B cell (primary cell): ENCODE data around the gene ID1. TPM values are rescaled to one million over a fixed set of nuclear protein-coding genes. Genes with fewer than 3 reads are reported as not detected.
A peak's percentile ranks its signal among the peaks of the same experiment; 100 is the strongest.
"Not testable (repeated sequence)": the region's sequence is repeated elsewhere in the genome, so short reads cannot be mapped to it uniquely, and the experiment has no call there.

Source experiments
- ATAC-seq: fragments of 200-7000 bp; cut with Tn5 transposase; one replicate; pipeline ENCODE4 v1.10.0; 2021; ENCODE audit warnings: low read depth, mild to moderate bottlenecking, moderate number of reproducible peaks, moderate library complexity
- CTCF ChIA-PET: fragments of 350-600 bp; sonication (Branson Sonifier 250); formaldehyde crosslinking; loops from one replicate; lab custom pipeline; 2021; ENCODE audit warnings: antibody characterized with exemption, inconsistent platforms; lab: Charles Lee
- POLR2A ChIA-PET: fragments of 350-600 bp; sonication (Branson Sonifier 250); formaldehyde crosslinking; loops from one replicate; lab custom pipeline; 2021; ENCODE audit warnings: antibody characterized with exemption; lab: Charles Lee
- DNase-seq: peaks from one replicate; pipeline ENCODE4 v3.0.0; 2013
- H2AFZ ChIP-seq: 2 replicates; pipeline ENCODE4 v1.6.1; 2012; ENCODE audit warnings: mild to moderate bottlenecking, low read depth, low read length; ENCODE audit not compliant: insufficient read depth, poor library complexity, severe bottlenecking
- H3K27ac ChIP-seq, 2 donors: 1 replicate in 1 of 2; 2 replicates in 1 of 2; pipeline ENCODE4 v1.5.1; 2012 to 2013; ENCODE audit warnings: low read length in 2 of 2, mild to moderate bottlenecking in 2 of 2, moderate library complexity in 1 of 2
- H3K27me3 ChIP-seq, 4 experiments: fragments of 200-600 bp in 1 of 4; sonication (generic) in 1 of 4; replicated peaks in 1 of 4; 1 replicate in 2 of 4; 2 replicates in 2 of 4; pipeline versions ENCODE4 v1.6.1 to v1.7.0; 2013 to 2016; ENCODE audit warnings: low read length in 3 of 4, mild to moderate bottlenecking in 2 of 4, mixed read lengths in 1 of 4, moderate library complexity in 1 of 4; ENCODE audit not compliant: insufficient read depth in 4 of 4, control insufficient read depth in 3 of 4; ENCODE audit errors: control extremely low read depth in 1 of 4
- H3K36me3 ChIP-seq, 2 experiments: replicated peaks in 1 of 2; 1 replicate in 1 of 2; 2 replicates in 1 of 2; pipeline versions ENCODE4 v1.6.1 to v1.7.1; 2013; ENCODE audit warnings: low read length in 1 of 2; ENCODE audit not compliant: insufficient read depth in 2 of 2, control insufficient read depth in 1 of 2; ENCODE audit errors: control extremely low read depth in 1 of 2, extremely low read depth in 1 of 2
- H3K4me1 ChIP-seq, 2 donors: fragments of 200-600 bp in 1 of 2; sonication (generic) in 1 of 2; 1 replicate in 1 of 2; 2 replicates in 1 of 2; pipeline versions ENCODE4 v1.5.1 to v1.6.1; 2013 to 2017; ENCODE audit warnings: low read length in 2 of 2; ENCODE audit not compliant: control insufficient read depth in 2 of 2, insufficient read depth in 2 of 2
- H3K4me2 ChIP-seq: replicated peaks from 2 replicates; pipeline ENCODE3; 2012; ENCODE audit warnings: mild to moderate bottlenecking, low read depth, low read length; ENCODE audit not compliant: poor library complexity, severe bottlenecking
- H3K4me3 ChIP-seq, 5 experiments: fragments of 200-600 bp in 1 of 5; sonication (generic) in 1 of 5; 1 replicate in 3 of 5; 2 replicates in 2 of 5; pipeline versions ENCODE4 v1.5.1 to v1.7.0; 2011 to 2016; ENCODE audit warnings: low read length in 4 of 5, mild to moderate bottlenecking in 4 of 5, low read depth in 2 of 5, control low read depth in 1 of 5, moderate library complexity in 1 of 5; ENCODE audit not compliant: insufficient read depth in 1 of 5; ENCODE audit errors: control extremely low read depth in 1 of 5, extremely low read depth in 1 of 5
- H3K79me2 ChIP-seq: fragments of 200-600 bp; sonication (generic); one replicate; pipeline ENCODE4 v1.6.0; 2016; ENCODE audit warnings: low read length; ENCODE audit not compliant: control insufficient read depth, insufficient read depth
- H3K9ac ChIP-seq: fragments of 200-600 bp; sonication (generic); 2 replicates; pipeline ENCODE4 v1.6.1; 2017; ENCODE audit warnings: mild to moderate bottlenecking, low read length, moderate library complexity
- H3K9me3 ChIP-seq, 3 donors: one replicate each; pipeline versions ENCODE4 v1.6.1 to v1.7.1; 2013; ENCODE audit warnings: low read length in 2 of 3; ENCODE audit not compliant: control insufficient read depth in 2 of 3, insufficient read depth in 1 of 3; ENCODE audit errors: control extremely low read depth in 1 of 3
- H4K20me1 ChIP-seq: 2 replicates; pipeline ENCODE4 v1.6.0; 2012; ENCODE audit warnings: mild to moderate bottlenecking, low read length; ENCODE audit not compliant: insufficient read depth, control insufficient read depth, poor library complexity, severe bottlenecking
- H3K27ac Mint-ChIP-seq: one replicate; pipeline ENCODE4 v1.8.0; 2021; ENCODE audit warnings: mixed read lengths
- H3K27me3 Mint-ChIP-seq: one replicate; pipeline ENCODE4 v1.8.0; 2021; ENCODE audit warnings: mixed read lengths
- H3K4me1 Mint-ChIP-seq: one replicate; pipeline ENCODE4 v1.8.0; 2021; ENCODE audit warnings: mixed read lengths
- H3K4me3 Mint-ChIP-seq: one replicate; pipeline ENCODE4 v1.8.0; 2021; ENCODE audit warnings: mixed read lengths
- H3K9me3 Mint-ChIP-seq: one replicate; pipeline ENCODE4 v1.8.0; 2022; ENCODE audit warnings: mixed read lengths; ENCODE audit not compliant: insufficient read depth
- EZH2 ChIP-seq: IDR thresholded peaks from 2 replicates; pipeline ENCODE4 v1.6.1; 2012; ENCODE audit warnings: borderline replicate concordance, low read depth, mild to moderate bottlenecking, moderate library complexity, low read length; ENCODE audit not compliant: insufficient read depth, poor library complexity, severe bottlenecking
- WGBS: methylation state at CpG from one replicate; pipeline ENCODE4 v1.1.5; 2013; ENCODE audit warnings: missing lambda C conversion rate; ENCODE audit not compliant: insufficient coverage; 5-methylcytosine and 5-hydroxymethylcytosine counted together
- intact Hi-C: fragments of 100-400 bp; cut with micrococcal nuclease; formaldehyde crosslinking; loops from one replicate; pipeline ENCODE4 v1.10.0; 2022
- polyA plus RNA-seq: library from polyadenylated mRNA; depleted of rRNA; stranded (reverse); fragments of >200 nt; gene quantifications from 2 replicates; pipeline ENCODE4 v1.2.3, GENCODE V29; 2012
- total RNA-seq, 2 donors: library from RNA; stranded (reverse); fragments of 120-200 nt in 1 of 2; gene quantifications; 1 replicate in 1 of 2; 2 replicates in 1 of 2; pipeline versions ENCODE4 v1.2.3 to v1.2.4, GENCODE V29; 2013 to 2022
- TF ChIP-seq, protein P1 (sequence below): fragments of 200-600 bp; IDR thresholded peaks from one replicate; pipeline ENCODE4 v1.8.0; 2022; ENCODE audit warnings: antibody characterized with exemption, mild to moderate bottlenecking

Gene ID1
- total and polyA plus RNA-seq, 2 donors (not counting 1 experiment from before 2014, with no cell fraction given): 4.4 to 68.2 TPM

DNA sequence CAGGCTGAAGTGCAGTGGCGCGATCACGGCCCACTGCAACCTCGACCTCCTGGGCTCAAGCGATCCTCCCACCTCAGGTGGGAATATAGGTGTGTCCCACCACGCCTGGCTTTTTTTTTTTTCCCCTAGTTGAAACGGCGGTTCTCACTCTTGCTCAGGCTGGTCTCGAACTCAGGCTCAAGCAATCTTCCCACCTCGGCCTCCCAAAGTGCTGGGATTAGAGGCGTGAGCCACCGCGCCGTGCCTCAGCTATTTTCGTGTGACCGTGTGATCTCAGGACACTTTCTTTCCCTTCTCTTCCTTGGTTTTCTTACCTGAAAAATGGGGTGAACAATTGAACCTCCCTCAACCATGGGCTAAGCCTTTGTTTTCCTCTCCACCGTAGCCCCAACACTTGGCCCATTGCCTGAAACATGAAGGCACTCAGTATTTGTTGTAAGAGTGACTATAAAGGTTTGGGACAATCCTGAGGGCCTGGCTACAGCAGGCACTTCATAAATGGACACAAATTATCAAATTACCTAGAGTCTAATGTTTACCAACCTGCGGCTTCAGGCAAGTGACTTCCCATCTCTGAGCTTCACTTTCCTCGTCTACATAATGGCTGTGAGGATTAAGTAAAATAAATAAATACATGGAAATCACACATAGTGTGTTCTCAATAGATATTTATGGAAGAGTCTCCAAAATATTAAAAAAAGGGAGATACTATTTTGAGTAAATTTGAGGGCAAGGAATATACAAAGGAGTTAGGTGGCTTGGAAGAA, 31.4 kb upstream of the ID1 start:
- POLR2A ChIA-PET: interaction anchor here (0.7 to 2.0 kb wide), 5 partner anchors 31 to 616 kb away, joined by 3 to 11 read pairs (median 3); partner anchors contain the start of genes BCL2L1 and ID1
- H2AFZ ChIP-seq: peak overlapping the region; percentile 85

DNA sequence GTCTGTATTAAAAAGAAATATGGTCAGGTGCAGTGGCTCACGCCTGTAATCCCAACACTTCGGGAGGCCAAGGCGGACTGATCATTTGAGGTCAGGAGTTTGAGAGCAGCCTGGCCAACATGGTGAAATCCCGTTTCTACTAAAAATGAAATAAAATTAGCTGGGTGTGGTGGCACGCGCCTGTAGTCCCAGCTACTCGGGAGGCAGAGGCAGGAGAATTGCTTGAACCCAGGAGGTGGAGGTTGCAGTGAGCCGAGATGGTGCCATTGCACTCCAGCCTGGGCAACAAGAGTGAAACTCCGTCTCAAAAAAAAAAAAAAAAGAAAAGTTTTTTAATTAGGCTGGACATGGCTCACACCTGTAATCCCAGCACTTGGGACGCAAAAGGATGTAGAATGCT, 30.1 kb upstream of the ID1 start:
- H3K9me3 ChIP-seq, H3K36me3 ChIP-seq, H3K27ac Mint-ChIP-seq, H3K79me2 ChIP-seq, H4K20me1 ChIP-seq, ATAC-seq, H3K27me3 ChIP-seq, H3K9me3 Mint-ChIP-seq, H3K4me2 ChIP-seq, H3K27me3 Mint-ChIP-seq, H2AFZ ChIP-seq, H3K4me3 ChIP-seq, intact Hi-C loops, H3K4me3 Mint-ChIP-seq, H3K9ac ChIP-seq, DNase-seq, POLR2A ChIA-PET, H3K27ac ChIP-seq: not testable (repeated sequence)
- H3K4me1 Mint-ChIP-seq: peaks cover 19% of the 10 kb centered on the region
- 93% methylated on average over 8 of the region's 10 CpGs for WGBS
- CTCF ChIA-PET: interaction anchor here (2.2 to 11.5 kb wide), 5 partner anchors 13 to 86 kb away, joined by 7 to 327 read pairs (median 22); partner anchors contain the start of gene ID1
- H3K4me1 ChIP-seq: peaks cover 10 to 18% of the 10 kb centered on the region in 2 donors

More for the DNA sequence above, 31.4 kb upstream of the ID1 start:
- Mint-ChIP-seq H3K4me3 (peak overlapping the region; percentile 92), H3K27me3 (no peaks in the 10 kb centered on the region), H3K4me1 (peaks cover 19% of the 10 kb centered on the region), H3K9me3 (no peaks in the 10 kb centered on the region), H3K27ac (peak overlapping the region; percentile 69)
- 26% methylated on average over 13 of the region's 19 CpGs for WGBS
- ATAC-seq (no peak), DNase-seq (no peak)
- Histone ChIP-seq H3K4me3 (peak overlapping the region; percentile 51 to 83 (median 71)), H3K9ac (peak overlapping the region; percentile 80), H3K4me1 (peaks cover 10 to 18% of the 10 kb centered on the region in 2 donors), H3K79me2 (no peaks in the 10 kb centered on the region), H3K9me3 (no peaks in the 10 kb centered on the region), H3K36me3 (peaks cover 0 to 3% of the 10 kb centered on the region in 2 experiments), H4K20me1 (no peaks in the 10 kb centered on the region), H3K27ac (peak overlapping the region in 1 of 2 donors; percentile 58), H3K27me3 (no peaks in the 10 kb centered on the region), H3K4me2 (peak overlapping the region; percentile 93)
- no peak for TF ChIP-seq EZH2
- TF ChIP-seq, protein P1, sequence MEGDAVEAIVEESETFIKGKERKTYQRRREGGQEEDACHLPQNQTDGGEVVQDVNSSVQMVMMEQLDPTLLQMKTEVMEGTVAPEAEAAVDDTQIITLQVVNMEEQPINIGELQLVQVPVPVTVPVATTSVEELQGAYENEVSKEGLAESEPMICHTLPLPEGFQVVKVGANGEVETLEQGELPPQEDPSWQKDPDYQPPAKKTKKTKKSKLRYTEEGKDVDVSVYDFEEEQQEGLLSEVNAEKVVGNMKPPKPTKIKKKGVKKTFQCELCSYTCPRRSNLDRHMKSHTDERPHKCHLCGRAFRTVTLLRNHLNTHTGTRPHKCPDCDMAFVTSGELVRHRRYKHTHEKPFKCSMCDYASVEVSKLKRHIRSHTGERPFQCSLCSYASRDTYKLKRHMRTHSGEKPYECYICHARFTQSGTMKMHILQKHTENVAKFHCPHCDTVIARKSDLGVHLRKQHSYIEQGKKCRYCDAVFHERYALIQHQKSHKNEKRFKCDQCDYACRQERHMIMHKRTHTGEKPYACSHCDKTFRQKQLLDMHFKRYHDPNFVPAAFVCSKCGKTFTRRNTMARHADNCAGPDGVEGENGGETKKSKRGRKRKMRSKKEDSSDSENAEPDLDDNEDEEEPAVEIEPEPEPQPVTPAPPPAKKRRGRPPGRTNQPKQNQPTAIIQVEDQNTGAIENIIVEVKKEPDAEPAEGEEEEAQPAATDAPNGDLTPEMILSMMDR: no peak
- CTCF ChIA-PET: interaction anchor here (1.6 to 11.5 kb wide), 6 partner anchors 12 to 150 kb away, joined by 7 to 327 read pairs (median 19); partner anchors contain the start of genes BCL2L1 and ID1
- intact Hi-C loops: loop anchor here (1.0 to 2.0 kb wide), 3 partner anchors 32 to 149 kb away; partner anchors contain the start of genes BCL2L1 and ID1
